Stimulated activated CD8-positive, alpha-beta memory T cell treated with anti-CD3 and anti-CD28 coated beads, Interleukin-15, amount 100 ng/mL, for 1 hour (primary cell): ENCODE data around the gene TMEM231.
A peak's percentile ranks its signal among the peaks of the same experiment; 100 is the strongest.
"Not testable (repeated sequence)": the region's sequence is repeated elsewhere in the genome, so short reads cannot be mapped to it uniquely, and the experiment has no call there.

ENCODE experiments used
- DNase-seq: peaks from one replicate; pipeline ENCODE4 v3.0.0-alpha.2; 2020; ENCODE audit warnings: low read depth

TMEM231 gene, protein sequence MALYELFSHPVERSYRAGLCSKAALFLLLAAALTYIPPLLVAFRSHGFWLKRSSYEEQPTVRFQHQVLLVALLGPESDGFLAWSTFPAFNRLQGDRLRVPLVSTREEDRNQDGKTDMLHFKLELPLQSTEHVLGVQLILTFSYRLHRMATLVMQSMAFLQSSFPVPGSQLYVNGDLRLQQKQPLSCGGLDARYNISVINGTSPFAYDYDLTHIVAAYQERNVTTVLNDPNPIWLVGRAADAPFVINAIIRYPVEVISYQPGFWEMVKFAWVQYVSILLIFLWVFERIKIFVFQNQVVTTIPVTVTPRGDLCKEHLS

DNA sequence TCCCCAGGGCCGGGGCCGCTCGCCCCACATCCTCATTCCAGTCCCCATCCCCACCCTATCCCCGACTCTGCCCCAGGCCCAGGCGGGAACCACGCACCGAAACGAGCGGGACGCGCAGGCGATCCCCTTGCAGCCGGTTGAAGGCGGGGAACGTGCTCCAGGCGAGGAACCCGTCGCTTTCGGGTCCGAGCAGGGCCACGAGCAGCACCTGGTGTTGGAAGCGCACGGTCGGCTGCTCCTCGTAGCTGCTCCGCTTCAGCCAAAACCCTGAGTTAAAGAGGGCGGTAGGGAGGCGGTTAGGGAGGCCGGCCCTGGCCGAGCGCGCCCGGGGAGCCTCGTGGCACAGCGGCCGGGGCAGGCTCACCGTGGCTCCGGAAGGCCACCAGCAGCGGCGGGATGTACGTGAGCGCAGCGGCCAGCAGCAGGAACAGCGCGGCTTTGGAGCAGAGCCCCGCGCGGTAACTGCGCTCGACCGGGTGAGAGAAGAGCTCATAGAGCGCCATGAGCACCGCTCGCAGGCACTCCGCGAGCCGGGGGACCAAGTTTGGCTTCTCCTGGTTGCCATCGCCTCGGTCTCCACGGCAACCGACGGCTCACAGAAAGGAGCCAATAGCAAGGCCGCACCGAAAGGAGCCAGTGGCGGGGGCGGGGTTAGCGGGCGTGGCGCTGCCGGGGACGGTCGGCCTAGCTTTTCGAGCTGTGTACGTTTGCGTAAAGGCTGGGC is at the start of gene TMEM231:
Gene TMEM231 (minus strand): TSS at position 546 of the 724 bp plus-strand sequence. CDS start 43 bp downstream, at position 503.
- DNase-seq: peak; percentile 94

- DNase-seq: no peak
Observed at GRCh38 chr16:75603241-75603640, 47.2 kb upstream of the TMEM231 start.

- DNase-seq: no peak
Observed at GRCh38 chr16:75599452-75600277, 43.6 kb upstream of the TMEM231 start.

DNA sequence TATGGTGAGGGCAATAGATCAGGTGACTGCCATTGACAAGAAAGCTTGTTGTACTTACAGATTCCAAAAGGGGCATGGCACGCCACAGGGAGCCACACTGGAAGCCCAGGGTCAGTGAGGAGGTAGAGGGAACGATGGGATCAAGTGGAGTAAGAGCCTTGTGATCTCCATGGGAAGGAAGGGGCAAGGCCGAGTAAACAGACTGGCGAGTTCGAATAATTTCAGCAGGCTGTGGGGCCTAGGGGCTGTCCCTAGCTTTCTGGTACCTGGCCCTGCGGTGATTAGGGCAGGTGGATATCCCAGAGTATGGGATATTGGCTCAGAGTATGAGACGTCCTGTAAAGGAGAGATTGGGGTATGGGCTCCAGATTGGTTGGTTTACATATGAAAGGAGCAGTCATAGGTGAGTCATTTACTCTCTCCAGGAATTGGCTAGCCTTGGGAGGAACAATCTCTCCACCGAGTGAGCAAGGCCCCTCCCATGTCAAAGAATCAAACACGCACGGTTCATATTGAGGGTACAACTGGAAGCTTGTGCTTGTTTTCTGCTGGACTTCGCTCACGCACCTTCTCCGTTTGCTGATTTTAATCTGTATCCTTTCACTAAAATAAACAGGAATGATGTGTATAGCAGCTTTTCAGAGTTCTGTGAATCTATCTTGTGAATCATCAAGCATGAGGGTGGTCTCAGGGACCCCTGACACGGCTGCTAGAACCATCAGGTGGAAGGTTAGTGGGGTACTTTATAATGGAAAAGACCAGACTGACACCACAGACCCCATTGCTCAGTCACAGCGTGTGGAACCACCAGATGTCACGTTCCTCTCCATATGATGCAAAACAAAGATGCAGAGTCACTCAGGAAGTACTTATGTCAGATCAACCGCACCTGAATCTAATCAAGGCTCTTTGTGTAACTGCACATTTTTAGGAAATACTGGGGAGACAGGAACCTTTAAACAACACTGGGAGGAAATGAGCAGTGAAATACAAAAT is 38.1 kb upstream of the TMEM231 start:
- DNase-seq: no peak

DNA sequence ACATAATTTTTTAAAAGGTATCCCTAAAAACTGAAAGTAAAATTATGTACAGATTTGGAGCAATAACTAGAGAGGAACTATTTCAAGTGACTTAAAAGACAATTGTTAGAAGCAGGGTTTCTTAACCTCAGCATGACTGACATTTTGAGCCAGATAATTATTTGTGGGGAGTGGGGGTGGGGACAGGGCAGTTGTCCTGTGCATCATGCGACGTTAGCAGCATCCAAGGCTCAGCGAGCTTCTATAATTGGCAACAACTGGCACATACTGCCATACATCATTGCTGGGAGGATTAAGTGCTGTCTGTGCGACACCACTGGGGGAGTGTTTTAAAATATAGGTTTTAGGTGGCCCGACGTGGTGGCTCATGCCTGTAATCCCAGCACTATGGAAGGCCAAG is 37.3 kb upstream of the TMEM231 start:
- no peak for DNase-seq

- not testable (repeated sequence) for DNase-seq
Observed at GRCh38 chr16:75591927-75592326, 35.9 kb upstream of the TMEM231 start.

GRCh38 chr16:75590920-75591843 is 35.1 kb upstream of the TMEM231 start:
- no peak for DNase-seq

DNA sequence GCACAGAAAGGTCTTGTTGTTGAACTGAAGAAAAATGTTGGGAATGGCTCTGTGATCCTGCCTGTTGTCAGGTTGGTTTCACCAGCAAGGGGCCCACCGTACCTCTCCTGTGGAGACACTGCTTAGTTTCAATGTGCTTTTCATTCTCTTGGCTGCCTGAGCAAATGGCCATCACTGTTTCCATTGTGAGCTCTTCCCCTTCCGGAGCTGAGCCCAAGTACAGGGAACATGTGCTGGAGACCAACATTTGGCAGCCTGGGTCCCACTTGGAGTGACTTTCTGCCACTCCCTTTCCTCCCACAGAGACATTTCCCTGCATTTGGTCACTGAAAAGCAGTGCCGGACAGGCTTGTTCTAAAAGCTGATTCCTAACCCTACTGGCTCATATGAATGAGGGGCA is 33.3 kb upstream of the TMEM231 start:
- DNase-seq: no peak

DNA sequence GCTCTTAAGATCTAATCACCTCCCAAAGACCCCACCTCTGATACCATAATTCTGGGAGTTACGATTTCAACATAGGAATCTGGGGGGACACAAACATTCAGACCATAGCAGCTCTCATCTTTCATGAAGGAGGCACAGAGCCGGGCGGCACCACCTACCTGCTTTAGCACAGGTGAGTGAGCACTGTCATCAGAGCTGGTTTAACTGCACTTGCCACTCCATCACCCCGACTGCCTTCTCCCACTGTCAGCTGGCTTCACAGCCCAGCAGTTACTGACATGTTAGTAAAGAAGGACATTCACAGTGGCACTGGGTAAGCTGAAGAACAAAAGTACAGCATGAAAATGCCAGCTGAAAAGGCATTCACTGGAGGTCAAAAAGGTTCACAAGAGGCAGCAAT is 32.7 kb upstream of the TMEM231 start:
- DNase-seq: no peak

DNA sequence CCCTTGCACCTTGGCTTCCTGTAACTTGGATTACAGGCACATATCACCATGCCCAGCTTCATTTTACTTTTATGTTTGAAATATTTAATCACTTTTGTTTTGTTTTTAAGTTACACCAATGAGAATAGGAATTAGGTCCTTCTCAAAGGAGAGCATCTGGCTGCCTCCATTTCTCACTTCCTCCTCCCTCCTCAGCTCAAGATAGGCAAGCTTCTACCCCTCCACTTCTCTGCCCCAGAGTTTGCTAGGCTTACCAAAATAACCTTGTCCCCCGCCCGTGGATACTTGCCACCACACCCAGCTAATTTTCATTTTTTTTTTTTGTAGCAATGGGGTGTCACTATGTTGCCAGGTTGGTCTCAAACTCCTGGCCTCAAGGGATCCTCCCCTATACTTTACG is 28.1 kb upstream of the TMEM231 start:
- no peak for DNase-seq

- no peak for DNase-seq
Observed at GRCh38 chr16:75579281-75579834, 23.3 kb upstream of the TMEM231 start.

- DNase-seq: no peak
Observed at GRCh38 chr16:75578725-75579124, 22.7 kb upstream of the TMEM231 start.

GRCh38 chr16:75578212-75578611 is 22.2 kb upstream of the TMEM231 start:
- DNase-seq: no peak

GRCh38 chr16:75576384-75576811 is 20.3 kb upstream of the TMEM231 start:
- no peak for DNase-seq

DNA sequence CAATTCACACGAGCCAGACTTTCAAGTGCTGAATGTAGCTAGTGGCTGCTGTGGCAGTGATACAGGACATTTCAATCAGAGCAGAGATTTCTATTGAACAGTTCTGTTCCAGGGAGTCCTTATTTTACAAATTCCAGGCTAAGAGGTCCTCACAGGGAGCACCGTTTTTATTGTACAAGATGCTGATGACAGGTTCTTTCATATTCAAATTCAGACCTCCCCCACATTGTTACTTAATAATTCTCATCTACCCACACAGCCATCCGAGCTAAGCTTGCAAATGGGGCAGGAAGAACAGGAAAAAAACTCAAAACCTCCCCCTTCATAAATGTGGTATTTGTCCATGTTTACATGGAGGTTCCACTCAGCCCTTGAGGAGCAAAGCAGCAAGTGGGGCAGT is 19.9 kb upstream of the TMEM231 start:
- DNase-seq: no peak

- no peak for DNase-seq
Observed at GRCh38 chr16:75573955-75574354, 17.9 kb upstream of the TMEM231 start.

- DNase-seq: no peak
Observed at GRCh38 chr16:75572864-75573542, 17.0 kb upstream of the TMEM231 start.

DNA sequence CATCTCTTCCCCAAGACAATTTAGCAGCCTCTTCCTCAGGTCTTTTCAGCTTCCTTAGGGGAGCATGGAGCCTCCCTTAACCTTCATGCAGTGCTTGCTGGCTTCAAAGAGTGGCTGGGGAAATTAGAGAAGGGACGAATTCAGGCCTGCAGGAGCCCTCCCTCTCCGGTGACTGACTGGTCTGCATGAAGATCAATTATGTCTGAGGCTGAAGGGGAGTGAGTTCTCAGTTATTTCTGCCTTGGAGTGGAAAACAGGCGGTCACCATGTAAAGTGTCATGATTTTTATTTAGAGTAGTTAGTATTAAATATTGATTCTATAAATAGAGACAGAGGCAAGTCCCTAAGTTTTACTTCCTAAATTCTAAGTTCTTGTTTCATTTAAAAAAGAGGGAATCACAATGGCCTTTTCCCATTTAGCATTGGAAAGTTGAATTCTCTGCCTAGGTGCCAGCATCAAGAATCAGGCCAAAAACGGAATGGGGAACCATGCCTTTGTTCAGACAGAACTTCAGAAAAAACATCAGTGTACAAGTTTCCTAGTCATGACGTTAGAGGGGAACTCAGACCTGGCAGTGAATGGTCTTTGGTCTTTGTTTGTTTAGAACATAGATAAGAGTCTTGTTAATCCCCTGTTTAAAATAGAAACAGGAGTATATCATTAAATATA is 14.5 kb upstream of the TMEM231 start:
- no peak for DNase-seq

GRCh38 chr16:75567911-75568310 is 11.9 kb upstream of the TMEM231 start:
- DNase-seq: no peak
